GM12873 (cell line): ENCODE results near the gene MIEF2.

Experiments
- TF ChIP-seq, protein P1 (sequence below): IDR thresholded peaks from 2 replicates; pipeline ENCODE4 v1.5.1; 2012; ENCODE audit warnings: low read depth, mild to moderate bottlenecking, moderate library complexity, low read length, control low read depth; ENCODE audit not compliant: insufficient read depth; ENCODE audit errors: missing control alignments

Gene MIEF2

DNA sequence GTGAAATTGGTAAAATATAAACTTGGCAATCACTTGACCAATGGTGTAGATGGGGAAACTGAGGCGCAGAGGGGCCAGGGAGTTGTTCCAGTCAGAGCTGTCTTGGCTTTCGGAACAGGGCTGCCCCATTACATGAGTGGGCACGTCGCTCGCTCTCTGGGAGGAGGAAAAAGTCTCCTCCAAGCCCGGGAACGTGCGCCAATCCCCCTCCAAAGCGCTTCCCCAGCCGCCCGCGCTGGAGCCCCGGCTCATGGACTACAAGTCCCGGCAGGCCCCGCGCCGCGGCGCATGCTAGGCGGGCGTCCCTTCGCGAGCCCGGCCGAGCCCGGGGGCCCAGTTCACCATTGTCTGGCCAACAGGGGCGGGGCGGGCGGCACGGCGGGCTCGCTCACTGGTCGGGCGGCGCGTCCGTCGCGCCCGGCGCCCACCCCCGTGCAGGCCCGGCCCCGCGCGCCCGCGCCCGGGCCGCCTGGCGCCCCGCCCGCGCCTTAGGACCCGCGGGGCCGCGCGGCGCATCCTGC lies 35.3 kb upstream of the MIEF2 start, which contains the start of gene LLGL1:
Gene LLGL1 (plus strand): TSS at position 515 of the 521 bp plus-strand sequence. CDS start 48 bp downstream, outside the sequence.
- TF ChIP-seq, protein P1, sequence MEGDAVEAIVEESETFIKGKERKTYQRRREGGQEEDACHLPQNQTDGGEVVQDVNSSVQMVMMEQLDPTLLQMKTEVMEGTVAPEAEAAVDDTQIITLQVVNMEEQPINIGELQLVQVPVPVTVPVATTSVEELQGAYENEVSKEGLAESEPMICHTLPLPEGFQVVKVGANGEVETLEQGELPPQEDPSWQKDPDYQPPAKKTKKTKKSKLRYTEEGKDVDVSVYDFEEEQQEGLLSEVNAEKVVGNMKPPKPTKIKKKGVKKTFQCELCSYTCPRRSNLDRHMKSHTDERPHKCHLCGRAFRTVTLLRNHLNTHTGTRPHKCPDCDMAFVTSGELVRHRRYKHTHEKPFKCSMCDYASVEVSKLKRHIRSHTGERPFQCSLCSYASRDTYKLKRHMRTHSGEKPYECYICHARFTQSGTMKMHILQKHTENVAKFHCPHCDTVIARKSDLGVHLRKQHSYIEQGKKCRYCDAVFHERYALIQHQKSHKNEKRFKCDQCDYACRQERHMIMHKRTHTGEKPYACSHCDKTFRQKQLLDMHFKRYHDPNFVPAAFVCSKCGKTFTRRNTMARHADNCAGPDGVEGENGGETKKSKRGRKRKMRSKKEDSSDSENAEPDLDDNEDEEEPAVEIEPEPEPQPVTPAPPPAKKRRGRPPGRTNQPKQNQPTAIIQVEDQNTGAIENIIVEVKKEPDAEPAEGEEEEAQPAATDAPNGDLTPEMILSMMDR = no peak

DNA sequence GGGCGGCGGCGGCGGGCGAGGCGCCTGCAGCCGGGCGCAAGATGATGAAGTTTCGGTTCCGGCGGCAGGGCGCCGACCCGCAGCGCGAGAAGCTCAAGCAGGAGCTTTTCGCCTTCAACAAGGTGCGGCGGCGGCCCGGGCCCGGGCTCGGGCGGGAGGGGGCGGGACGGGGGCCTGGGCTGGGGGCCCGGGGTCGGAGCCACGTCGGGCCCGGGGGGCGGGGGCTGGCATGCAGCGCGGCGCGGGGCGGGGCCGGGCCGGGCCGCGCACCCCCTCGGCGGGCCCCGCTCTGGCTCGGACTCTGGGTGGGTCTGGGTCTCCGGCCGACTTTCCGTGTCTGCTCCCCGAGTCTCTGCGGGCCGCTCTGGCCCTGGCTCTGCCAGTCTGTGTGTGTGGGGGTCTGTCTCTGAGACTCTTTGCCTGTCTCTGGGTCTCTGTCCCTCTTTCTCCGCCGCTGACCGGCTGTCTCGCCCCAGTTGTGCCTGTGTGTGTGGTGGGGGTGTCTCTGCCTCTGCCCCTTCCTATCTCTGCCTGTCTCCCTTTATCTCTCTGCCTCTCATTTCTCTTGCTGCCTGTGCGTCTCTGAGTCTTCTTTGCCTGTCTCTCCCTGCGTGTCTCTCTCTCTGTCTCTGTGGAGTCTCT lies 34.7 kb upstream of the MIEF2 start:
- TF ChIP-seq, protein P1 = no peak

DNA sequence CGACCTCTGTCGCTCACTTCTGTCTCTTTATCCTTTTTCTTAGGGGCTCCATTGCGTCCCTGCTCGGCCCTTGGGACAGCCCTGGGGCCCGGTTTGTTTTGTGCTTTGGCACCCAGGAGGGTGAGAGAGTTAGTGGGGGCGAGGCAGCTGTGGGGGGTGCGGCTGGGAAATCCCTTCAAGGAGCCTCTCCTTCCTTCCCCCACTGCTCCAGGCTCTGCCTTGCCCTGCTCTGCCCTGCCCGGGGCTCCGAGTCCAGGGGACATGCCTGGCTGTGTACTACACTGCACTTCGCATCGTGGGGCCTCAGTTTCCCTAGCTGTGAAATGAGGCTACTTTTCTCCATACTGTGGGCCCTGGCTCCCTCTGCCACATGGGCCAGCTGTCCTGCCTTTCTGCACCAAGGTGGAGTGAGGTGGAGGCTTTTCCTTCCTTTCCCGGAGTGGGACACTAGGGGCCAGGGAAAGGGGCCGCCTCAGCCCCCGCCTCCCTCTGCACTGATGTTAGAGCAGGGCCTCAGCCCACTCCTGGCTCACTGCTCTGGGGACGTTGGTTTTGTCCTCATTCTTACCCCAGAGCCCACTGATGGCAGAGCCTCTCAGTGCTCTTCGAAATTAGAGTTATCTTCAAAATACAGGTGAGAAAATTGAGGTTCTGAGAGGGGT lies 34.0 kb upstream of the MIEF2 start:
- TF ChIP-seq, protein P1 = no peak

DNA sequence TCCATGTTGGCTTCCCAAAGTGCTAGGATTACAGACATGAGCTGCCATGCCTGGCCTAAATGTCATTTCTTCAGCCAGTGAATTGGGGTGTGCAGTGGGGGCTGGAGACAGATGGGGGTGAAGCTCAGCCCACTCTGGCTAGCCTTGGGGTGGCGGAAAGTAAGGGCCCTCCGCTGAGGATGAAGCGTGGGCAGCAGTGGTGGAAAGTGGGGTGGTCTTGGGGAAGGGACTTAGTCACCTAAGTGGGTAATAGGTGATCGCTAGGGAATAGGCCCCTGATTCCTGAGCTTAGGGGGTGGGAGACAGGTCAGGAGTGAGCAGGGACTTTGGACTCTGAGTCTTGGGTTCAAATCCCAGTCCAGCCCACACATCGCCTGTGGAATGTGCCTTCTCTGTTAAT lies 32.8 kb upstream of the MIEF2 start:
- TF ChIP-seq, protein P1 = no peak

DNA sequence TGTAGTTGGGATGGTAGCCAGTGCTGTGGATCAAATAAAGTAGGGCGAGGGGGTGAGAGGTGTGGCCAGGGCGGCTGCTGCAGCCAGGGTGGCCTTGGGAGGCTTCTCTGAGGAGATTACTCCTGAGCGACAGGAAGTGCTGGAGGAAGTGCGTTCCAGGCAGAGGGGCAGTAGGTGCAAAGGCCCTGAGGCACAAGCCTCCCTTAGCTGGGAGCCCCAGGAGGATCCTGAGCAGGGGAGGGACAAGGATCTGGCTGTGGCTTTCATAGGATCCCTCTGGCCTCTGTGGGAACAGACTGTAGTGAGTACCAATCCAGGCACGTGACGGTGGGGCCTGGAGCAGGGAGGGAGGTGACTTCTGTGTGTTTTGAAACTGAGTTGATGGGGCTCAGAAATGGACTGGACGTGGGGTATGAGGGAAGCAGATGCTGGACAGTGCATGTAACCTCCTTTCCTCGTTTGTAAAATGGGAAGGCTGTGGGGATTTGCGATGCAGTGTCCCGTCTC lies 32.2 kb upstream of the MIEF2 start:
- TF ChIP-seq, protein P1 = no peak

DNA sequence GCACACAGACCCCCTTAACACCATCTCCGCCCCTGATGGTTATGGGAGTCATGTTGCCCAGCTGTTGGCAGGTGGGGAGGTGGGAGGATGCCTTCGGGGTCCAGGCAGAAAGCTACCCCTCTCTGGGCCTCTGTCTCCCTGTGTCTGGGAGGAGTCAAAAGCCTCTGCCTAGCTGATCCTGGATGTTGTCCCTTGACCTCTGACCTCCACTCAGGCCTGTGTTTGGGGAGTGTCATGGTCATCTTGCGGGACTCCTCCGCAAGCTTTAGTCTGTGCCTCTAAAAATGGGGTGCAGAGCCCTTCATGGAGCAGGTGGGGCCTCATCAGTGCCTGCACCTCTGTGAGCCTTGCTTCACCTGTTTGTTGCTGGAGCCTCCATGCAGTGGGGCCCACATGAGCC lies 31.2 kb upstream of the MIEF2 start:
- TF ChIP-seq, protein P1 = no peak

DNA sequence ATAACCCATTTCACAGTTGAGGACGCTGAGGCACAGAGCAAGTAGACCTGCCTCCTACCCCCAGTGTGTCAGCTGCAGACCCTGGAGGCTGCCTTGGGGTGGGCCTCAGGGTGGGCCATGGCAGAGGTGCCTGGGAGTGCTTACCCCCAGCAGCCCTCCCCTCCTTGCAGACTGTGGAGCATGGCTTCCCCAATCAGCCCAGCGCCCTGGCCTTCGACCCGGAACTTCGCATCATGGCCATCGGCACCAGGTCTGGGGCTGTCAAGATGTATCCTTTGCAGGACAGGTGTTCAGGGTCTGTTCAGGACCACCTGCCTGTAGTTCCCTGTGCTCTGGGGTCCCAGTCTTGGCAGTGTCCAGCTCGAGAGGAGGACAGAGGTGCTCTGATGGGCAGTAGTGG lies 30.7 kb upstream of the MIEF2 start:
- TF ChIP-seq, protein P1 = no peak
